ENCODE data around the gene CASKIN1. TPM values are rescaled to one million over a fixed set of nuclear protein-coding genes. Genes with fewer than 3 reads are reported as not detected.
"Not testable (repeated sequence)": the region's sequence is repeated elsewhere in the genome, so short reads cannot be mapped to it uniquely, and the experiment has no call there.

Gene CASKIN1
- total RNA-seq, 1 experiment from 2014 or later, result 0.29 TPM

- no peak for DNase-seq (ENCODE audit: low read depth)
Observed at GRCh38 chr16:2143878-2144485, 52.4 kb downstream of the CASKIN1 start.

GRCh38 chr16:2142942-2143877, 53.2 kb downstream of the CASKIN1 start:
- DNase-seq (ENCODE audit: low read depth), result no peak

GRCh38 chr16:2135770-2136490, 60.5 kb downstream of the CASKIN1 start, which contains the start of gene PKD1:
Gene PKD1, minus strand, starts transcription at chr16:2135898. Its CDS starts 209 bp downstream, at chr16:2135689.
- peak; percentile 89 for DNase-seq (ENCODE audit: low read depth)

- DNase-seq (ENCODE audit: low read depth), result peak; percentile 10
Observed at GRCh38 chr16:2135071-2135470, 61.3 kb downstream of the CASKIN1 start.

DNA sequence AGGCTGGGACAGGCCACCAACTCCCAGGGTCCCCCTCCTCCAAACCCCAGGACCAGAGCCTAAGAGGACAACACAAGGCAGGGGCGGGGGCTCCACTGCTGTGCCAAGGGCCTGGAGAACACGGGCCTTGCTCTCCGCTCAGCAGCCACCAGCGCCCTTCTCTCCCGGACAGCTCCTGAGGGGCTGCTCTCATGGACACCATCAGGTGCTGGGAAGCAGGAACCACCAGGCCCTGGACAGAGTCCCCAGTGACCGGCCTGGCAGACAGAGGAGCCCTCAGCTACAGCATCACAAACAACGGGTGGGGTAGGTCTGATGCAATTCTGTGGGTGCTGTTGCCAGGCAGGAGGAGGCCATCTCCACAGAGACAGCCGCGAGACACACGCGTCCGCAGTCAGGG, 62.6 kb downstream of the CASKIN1 start:
- DNase-seq (ENCODE audit: low read depth), result not testable (repeated sequence)

DNA sequence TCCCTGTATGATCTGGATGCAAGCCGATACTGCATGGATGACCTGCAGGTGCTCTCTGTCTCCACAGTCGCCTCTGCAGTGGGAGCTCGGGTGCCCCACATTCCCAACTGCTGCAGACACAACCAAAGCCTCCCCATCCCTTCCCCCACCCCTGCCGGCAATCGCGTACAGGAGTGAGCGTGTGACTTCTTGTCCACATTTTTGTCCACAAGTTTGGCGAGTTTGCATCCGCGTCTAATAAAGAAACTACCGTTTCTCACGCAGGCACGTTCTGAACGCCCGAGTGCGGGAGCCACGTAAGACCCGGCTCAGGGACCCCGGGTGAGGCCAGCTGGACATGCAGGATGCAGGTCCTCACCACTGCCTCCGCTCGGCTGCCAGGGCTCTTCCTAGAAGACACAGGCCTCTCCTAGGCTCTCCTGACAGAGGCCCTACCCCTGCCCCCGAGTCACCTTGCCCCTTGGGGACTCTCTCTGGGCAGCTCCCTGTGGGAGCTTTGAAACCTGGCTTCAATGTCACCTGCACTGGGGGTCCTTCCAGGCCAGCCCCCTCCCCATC, 66.4 kb downstream of the CASKIN1 start:
- not testable (repeated sequence) for DNase-seq (ENCODE audit: low read depth)

DNA sequence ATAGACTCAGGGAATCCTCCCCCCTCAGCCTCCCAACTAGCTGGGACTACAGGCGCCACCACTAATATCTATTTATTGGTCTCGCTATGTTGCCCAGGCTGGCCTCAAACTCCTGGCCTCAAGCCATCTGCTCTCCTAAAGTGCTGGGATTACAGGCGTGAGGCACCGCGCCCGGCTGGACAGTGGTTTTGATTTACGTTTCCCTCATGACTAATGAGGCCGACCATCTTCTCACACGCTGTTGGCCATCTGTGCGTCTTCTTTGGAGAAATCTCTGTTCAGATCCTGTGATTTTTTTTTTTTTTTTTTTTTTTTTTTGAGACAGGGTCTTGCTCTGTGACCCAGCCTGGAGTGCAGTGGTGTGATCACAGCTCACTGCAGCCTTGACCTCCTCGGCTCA, 67.2 kb downstream of the CASKIN1 start:
- DNase-seq (ENCODE audit: low read depth), result peak; percentile 68

DNA sequence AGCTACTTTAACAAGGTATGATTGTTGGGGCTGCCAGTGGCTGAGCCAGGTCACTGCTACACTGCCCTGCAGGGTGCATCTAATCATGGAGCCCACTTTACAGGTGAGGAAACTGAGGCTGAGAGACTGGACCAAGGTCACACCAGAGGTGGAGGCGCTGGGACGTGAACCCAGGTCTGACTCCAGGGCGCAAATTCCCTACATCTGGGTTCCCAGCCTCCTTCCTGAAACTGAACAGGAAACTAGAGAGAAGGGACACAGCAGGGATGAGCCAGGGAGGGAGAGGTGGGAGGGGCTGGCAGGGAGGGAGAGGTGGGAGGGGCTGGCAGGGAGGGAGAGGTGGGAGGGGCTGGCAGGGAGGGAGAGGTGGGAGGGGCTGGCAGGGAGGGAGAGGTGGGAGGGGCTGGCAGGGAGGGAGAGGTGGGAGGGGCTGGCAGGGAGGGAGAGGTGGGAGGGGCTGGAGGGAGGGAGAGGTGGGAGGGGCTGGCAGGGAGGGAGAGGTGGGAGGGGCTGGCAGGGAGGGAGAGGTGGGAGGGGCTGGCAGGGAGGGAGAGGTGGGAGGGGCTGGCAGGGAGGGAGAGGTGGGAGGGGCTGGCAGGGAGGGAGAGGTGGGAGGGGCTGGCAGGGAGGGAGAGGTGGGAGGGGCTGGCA, 68.7 kb downstream of the CASKIN1 start:
- DNase-seq (ENCODE audit: low read depth), result peak; percentile 71

Other genes starting within 250 kb of the CASKIN1 start
- gene RPL3L, start 241.9 kb downstream of the CASKIN1 start, total RNA-seq (2014; rRNA removed), result not detected in 2 replicates
- 244 and 288 TPM in 2 replicates for gene NDUFB10, start 237.1 kb downstream of the CASKIN1 start, total RNA-seq (2014; rRNA removed)
- 2,551 and 2,646 TPM in 2 replicates for gene RPS2, start 231.8 kb downstream of the CASKIN1 start, total RNA-seq (2014; rRNA removed)
- not detected in 2 replicates for gene RNF151, start 229.7 kb downstream of the CASKIN1 start, total RNA-seq (2014; rRNA removed)
- 52.1 and 85.4 TPM in 2 replicates for gene TBL3, start 224.6 kb downstream of the CASKIN1 start, total RNA-seq (2014; rRNA removed)
- 0.23 and 1.3 TPM in 2 replicates for gene NOXO1, start 215.1 kb downstream of the CASKIN1 start, total RNA-seq (2014; rRNA removed)
- 26.0 and 30.5 TPM in 2 replicates for gene GFER, start 212.4 kb downstream of the CASKIN1 start, total RNA-seq (2014; rRNA removed)
- gene SYNGR3, start 206.6 kb downstream of the CASKIN1 start, total RNA-seq (2014; rRNA removed), result 1.1 and 1.6 TPM in 2 replicates
- 37.2 and 47.5 TPM in 2 replicates for gene ZNF598, start 186.8 kb downstream of the CASKIN1 start, total RNA-seq (2014; rRNA removed)
- 1.3 TPM in 2 replicates for gene NPW, start 176.8 kb downstream of the CASKIN1 start, total RNA-seq (2014; rRNA removed)
- gene NHERF2, start 169.7 kb downstream of the CASKIN1 start, total RNA-seq (2014; rRNA removed), result 5.5 and 7.3 TPM in 2 replicates
- 25.5 and 29.0 TPM in 2 replicates for gene NTHL1, start 148.8 kb downstream of the CASKIN1 start, total RNA-seq (2014; rRNA removed)
- 49.8 and 52.2 TPM in 2 replicates for gene TSC2, start 148.6 kb downstream of the CASKIN1 start, total RNA-seq (2014; rRNA removed)
- gene PKD1, start 60.7 kb downstream of the CASKIN1 start, total RNA-seq (2014; rRNA removed), result 83.5 and 99.2 TPM in 2 replicates
- gene RAB26, start 48.0 kb downstream of the CASKIN1 start, total RNA-seq (2014; rRNA removed), result 1.6 and 2.0 TPM in 2 replicates
- 125 and 134 TPM in 2 replicates for gene TRAF7, start 40.8 kb downstream of the CASKIN1 start, total RNA-seq (2014; rRNA removed)
- 27.3 and 38.1 TPM in 2 replicates for gene MLST8, start 8.8 kb upstream of the CASKIN1 start, total RNA-seq (2014; rRNA removed)
- gene BRICD5, start 14.3 kb upstream of the CASKIN1 start, total RNA-seq (2014; rRNA removed), result 4.4 and 6.2 TPM in 2 replicates
- gene PGP, start 18.2 kb upstream of the CASKIN1 start, total RNA-seq (2014; rRNA removed), result 34.9 and 36.9 TPM in 2 replicates
- 33.5 and 34.0 TPM in 2 replicates for gene E4F1, start 27.0 kb upstream of the CASKIN1 start, total RNA-seq (2014; rRNA removed)
- gene DNASE1L2, start 39.8 kb upstream of the CASKIN1 start, total RNA-seq (2014; rRNA removed), result 1.4 and 2.2 TPM in 2 replicates
- gene ECI1, start 55.0 kb upstream of the CASKIN1 start, total RNA-seq (2014; rRNA removed), result 30.9 and 44.5 TPM in 2 replicates
- gene RNPS1, start 71.5 kb upstream of the CASKIN1 start, total RNA-seq (2014; rRNA removed), result 175 and 178 TPM in 2 replicates
- gene ABCA3, start 144.1 kb upstream of the CASKIN1 start, total RNA-seq (2014; rRNA removed), result 0.29 and 0.32 TPM in 2 replicates
- gene CCNF, start 232.8 kb upstream of the CASKIN1 start, total RNA-seq (2014; rRNA removed), result 33.5 and 34.6 TPM in 2 replicates

All from LHCN-M2 (cell line).